ENCODE measurements around the gene LKAAEAR1. TPM values are rescaled to one million over a fixed set of nuclear protein-coding genes. Genes with fewer than 3 reads are reported as not detected.

LKAAEAR1 gene
- total and polyA plus RNA-seq, 2 of the 13 experiments (the other 11 are each of a cell fraction or from before 2014, with no cell fraction given) = not detected

- peak; percentile 96; the same call in 1 of the 2 replicates for TF ChIP-seq SMAD1 (CRISPR knock-in tag; IDR thresholded peaks at IDR 0.05; ENCODE audit: borderline replicate concordance, low read depth)
- no peak; the same call in none of the 2 replicates for TF ChIP-seq ZNF609 (CRISPR knock-in tag; IDR thresholded peaks at IDR 0.05; ENCODE audit: borderline replicate concordance)
- peak; percentile 90; the same call in 1 of the 2 replicates for TF ChIP-seq ZNF816 (CRISPR knock-in tag; IDR thresholded peaks at IDR 0.05; ENCODE audit: borderline replicate concordance)
- TF ChIP-seq NFATC3 (CRISPR knock-in tag; IDR thresholded peaks at IDR 0.05) = peak; percentile 98
- TF ChIP-seq SNAPC2 (CRISPR knock-in tag; IDR thresholded peaks at IDR 0.05) = no peak
- peak; percentile 69; the same call in 1 of the 2 replicates for TF ChIP-seq ZNF746 (CRISPR knock-in tag; IDR thresholded peaks at IDR 0.05)
- TF ChIP-seq THRA (CRISPR knock-in tag; IDR thresholded peaks at IDR 0.05; ENCODE audit: borderline replicate concordance) = peak; percentile 80
- TF ChIP-seq FOXK2 (IDR thresholded peaks at IDR 0.05) = no peak
- TF ChIP-seq TRIM22 (IDR thresholded peaks at IDR 0.05) = no peak
- 0 out of 2 replicates have a peak, but pooled peaks have one; percentile 79 for TF ChIP-seq HINFP (CRISPR knock-in tag; IDR thresholded peaks at IDR 0.05; ENCODE audit: low read depth)
- no peak for TF ChIP-seq RORA (CRISPR knock-in tag; IDR thresholded peaks at IDR 0.05)
- TF ChIP-seq MAX (IDR thresholded peaks at IDR 0.05) = peak; percentile 89
- peak; percentile 29; the same call in 1 of the 2 replicates for TF ChIP-seq ZFP36L2 (CRISPR knock-in tag; IDR thresholded peaks at IDR 0.05)
- TF ChIP-seq ZNF280D (CRISPR knock-in tag; IDR thresholded peaks at IDR 0.05) = peak; percentile 79; the same call in 1 of the 2 replicates
- TF ChIP-seq ZNF335 (CRISPR knock-in tag; IDR thresholded peaks at IDR 0.05) = 0 out of 2 replicates have a peak, but pooled peaks have one; percentile 57
Observed at GRCh38 chr20:64062596-64063388, 21.4 kb downstream of the LKAAEAR1 start, which contains the start of gene TCEA2 (continued).

All from HepG2 (cell line).